HG03521 (cell line): Measurements from ENCODE around the gene GLCCI1.
"Not testable (repeated sequence)": the region's sequence is repeated elsewhere in the genome, so short reads cannot be mapped to it uniquely, and the experiment has no call there.

Source experiments
- ATAC-seq: cut with Tn5 transposase; IDR thresholded peaks from one replicate; pipeline ENCODE4 v1.9.1; 2021; ENCODE audit warnings: mild to moderate bottlenecking, moderate library complexity; ENCODE audit not compliant: unreplicated experiment

Gene GLCCI1

DNA sequence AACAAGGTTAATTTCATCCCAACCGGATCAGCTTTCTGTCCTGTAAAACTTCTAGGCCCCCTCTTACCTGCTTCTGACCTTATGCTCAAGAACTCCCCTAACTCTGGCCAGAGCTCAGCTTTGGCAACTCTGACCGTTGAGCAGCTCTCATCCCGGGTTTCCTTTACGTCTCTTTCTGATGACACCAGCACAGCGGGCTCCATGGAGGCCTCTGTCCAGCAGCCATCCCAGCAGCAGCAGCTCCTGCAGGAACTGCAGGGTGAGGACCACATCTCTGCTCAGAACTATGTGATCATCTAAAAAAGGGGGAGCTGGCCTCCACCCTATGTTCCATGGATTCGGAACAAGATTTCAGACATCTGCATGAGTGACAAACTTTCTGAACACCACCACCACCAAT is 117.6 kb downstream of the GLCCI1 start:
- ATAC-seq = no peak

DNA sequence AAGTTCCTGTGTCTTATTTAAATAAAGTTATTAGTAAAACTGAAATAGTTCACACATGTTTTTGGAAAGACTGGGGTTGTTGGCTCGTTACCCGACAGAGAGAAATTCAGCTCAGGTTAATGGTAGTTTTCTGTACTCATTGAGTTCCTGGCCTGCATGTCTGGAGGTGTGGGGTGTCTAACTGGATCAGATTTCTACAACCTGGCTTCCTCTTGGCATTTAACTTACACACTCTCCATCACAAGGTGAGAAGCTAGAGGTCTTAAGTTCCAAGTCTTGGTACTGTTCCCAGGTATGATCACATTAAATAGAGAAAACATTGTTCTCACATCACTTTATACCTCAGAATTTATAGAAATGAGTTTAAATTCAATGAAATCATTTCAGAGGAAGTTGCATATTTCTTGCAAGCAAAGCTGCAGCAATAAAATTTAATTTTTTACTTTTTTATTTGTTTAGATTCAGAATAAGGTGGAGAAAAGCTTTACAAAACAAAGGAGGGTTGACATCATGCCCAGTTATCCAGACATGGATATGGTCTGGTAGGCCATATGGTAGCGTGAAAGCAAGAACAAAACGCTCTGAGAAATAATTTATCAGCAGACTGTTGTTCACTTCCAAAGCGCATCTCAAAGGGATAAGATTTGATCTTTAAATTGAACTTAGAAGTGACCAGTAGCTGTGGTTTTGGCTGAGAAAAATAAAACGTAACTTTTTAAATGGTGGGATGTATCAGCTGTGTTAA is 120.6 kb downstream of the GLCCI1 start:
- no peak for ATAC-seq

DNA sequence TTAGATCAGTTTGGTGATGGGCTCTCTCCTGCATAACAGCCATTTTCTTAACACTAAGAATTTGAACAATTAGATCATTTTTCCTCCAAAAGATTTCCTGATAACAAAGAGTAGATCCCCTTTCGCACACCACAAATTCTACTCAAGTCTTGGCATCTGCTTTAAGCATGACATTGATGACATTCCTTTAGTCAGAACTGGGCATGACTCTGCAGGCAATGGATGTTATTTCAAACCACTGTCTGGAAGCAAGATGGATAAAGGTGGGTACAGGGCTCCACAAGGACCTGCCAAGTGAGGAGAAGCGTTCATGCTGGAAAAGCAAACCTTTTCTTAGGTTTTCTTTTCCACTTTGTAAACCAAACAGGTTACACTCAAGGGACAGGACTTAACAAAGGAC is 123.5 kb downstream of the GLCCI1 start:
- ATAC-seq = no peak

DNA sequence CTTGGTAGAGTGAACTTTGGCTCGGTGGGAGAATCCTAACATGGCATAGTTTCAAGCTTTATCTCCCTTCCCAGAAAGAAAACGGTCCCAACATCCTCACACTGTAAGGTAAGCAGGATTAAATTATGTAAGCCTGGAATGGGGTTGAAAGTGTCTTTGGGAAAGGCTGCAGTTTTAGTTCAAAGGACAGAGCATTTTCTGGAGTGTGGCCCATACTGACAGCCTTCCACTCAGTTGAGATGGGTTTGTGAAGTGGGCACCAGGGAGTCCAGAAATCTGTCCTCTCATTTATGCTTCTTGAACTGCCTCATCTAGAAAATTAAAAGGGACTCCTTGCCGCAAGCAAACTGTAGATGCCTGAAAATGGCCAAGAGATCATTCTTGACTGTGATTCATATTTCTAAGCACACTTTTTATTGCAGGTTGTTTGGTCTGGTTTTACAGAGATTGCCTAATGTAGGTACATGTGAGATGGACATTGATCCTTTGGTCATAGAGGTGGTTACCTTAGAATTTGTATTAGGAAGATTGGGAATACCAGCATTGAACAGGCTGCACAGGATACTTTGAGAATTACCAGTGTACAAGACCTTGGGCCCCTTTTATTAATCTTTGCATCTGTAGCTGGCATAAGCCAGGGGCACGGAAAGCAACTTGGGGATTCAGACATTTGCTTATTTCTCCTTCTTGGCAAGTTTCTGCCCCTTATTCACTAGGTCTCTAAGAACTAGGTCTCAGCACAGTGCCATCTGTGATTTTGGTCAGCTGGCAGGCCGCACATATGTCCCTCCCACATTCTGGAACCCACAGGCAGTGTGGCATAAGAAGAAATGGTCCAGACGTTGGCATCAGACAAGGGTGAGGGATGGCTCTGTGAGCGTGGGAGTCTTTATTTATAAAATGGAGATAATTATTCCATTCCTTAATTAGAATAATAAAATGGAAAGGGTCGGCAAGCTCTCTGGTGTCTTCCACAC is 125.9 kb downstream of the GLCCI1 start:
- ATAC-seq = no peak

DNA sequence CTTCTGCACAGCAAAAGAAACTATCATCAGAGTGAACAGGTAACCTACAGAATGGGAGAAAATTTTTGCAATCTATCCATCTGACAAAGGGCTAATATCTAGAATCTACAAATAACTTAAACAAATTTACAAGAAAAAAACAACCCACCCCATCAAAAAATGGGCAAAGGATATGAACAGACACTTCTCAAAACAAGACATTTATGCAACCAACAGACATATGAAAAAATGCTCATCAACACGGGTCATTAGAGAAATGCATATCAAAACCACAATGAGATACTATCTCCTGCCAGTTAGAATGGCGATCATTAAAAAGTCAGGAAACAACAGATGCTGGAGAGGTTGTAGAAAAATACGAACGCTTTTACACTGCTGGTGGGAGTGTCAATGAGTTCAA is 132.7 kb downstream of the GLCCI1 start:
- ATAC-seq = not testable (repeated sequence)

DNA sequence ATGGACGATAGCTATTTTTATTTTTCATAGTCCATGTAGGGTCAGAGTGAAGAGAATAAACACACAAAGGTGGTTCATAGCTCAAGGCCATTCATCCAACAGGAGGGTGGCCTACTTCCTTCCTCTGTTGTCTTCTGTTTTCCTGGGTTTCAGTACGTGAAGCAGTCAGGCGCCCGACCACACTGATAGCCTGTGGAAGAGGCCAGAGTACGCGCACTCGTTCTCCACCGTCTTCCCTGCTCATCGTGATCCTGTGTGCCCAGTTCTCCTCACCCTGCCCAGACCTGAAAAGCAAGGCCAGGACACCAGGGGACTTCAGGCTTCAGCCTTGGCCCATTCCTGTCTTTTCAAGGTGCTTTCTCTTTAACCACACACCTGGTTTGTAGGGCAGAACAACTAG is 134.7 kb downstream of the GLCCI1 start:
- ATAC-seq = no peak

DNA sequence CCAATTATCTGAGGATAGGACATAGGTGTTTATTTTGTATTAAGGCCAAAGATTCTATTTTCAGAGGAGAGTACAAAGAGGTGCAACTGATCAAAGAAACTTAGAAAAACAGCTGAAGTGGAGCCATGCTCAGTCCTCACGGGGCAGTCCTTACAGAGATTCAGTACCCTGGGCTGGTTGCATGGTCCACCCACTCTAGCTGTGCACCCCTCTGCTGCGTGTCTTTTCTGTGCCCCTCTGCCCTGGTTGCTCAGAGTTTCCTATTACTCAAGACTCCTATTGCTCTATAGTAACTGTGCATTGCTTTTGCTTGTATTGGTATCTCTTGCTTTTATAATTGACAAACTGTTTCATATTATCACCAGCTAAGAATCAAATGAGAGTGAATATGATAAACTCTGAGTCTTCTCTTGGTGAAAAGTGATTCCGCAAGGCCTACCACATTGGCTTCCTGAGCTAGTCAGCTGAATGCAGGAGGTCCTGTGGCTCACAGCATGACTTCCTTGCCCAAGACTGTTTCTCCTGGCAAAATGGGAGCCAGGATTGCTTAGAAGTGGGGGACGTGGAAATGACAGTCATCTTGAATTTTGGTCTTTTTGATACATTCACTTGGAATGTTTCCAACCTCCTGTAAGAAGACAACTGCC is 137.0 kb downstream of the GLCCI1 start:
- no peak for ATAC-seq

DNA sequence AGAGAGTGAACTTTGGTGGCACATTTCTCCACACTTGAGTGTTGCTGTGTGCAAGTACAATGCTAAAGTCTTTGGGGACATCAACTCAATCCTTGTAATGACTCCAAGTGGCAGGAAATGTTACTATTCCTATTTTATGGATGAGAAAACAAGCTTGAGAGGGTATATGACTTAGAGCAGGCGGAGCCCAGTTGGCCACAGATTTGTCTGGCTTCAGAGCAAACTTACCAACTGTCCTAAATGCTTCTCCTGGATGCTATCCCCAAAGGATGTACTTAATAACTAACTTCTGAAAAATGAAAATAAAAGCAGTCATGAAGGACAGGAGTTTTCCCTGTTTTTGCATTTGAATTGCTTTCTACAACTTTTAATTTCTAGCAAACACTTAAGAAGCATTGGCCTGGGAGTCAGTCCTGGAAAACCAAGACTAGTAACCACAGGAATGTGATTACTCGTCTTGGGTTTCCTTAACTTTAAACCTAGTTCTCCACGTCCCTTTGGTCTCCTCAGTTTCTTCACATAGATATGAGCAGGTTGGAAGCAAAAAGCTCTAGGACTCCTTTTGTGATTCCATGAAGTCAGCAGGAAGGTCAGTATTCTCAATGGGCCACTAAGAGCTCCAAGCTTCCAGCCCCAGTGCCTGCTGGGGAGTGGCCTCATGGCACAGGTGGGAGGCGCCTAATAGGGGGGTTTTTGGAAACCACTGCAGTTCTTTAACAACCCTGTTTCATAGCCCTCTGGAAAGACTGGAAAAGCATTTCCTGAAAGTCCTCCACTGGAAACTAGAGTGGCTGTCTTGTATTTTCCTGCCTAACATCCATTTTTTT is 140.8 kb downstream of the GLCCI1 start:
- no peak for ATAC-seq

DNA sequence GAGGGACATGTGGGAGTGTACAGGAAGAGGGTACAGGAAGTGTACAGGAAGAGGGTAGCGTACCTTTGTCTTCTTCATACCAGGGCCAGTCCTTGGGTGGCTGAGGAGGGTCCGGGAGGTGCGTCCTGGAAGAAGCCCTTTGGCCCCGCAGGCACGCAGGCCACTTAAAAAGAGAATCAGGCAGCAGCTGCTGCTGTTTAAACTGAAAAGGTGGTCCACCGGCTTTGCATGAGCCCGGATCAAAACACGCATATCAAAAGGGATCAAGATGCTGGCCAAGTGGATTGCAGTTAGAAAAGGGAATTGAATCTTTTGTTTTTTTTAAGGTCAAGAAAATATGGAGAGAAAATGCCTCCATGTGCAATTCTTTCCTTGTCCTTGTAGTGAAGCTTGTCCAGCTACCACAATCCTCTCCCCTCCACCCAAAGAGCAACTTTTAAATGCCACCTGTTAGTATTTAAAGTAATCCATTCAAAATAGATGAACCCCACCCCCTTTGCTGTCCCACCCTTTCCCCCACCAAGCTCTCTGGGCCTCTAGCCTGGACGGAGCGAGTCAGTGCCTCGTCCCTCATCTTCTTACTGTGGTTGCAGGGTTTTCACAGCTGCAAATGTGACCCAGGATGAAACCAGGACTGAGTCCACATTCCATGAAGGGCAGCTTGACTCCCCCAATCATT is 142.8 kb downstream of the GLCCI1 start:
- no peak for ATAC-seq

DNA sequence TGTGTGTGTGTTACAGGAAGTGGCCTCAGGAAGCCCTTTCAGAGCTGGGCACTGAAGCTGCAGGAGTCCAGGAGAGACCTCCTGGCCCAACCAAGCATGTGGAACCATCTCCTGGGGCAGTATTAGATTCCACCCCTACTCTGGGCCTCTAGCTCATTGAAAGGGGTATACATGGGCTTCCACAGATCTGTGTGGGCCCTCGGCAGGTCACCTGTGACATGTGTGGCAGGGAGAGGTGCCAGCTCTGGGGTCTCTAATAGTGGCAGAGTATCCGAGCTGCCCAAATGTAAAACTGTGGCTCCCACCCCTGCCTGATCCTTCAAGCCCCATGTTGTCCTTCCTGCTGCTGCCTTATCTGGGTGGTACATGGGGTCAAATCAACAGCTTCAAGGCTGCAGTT is 144.1 kb downstream of the GLCCI1 start:
- ATAC-seq = no peak

DNA sequence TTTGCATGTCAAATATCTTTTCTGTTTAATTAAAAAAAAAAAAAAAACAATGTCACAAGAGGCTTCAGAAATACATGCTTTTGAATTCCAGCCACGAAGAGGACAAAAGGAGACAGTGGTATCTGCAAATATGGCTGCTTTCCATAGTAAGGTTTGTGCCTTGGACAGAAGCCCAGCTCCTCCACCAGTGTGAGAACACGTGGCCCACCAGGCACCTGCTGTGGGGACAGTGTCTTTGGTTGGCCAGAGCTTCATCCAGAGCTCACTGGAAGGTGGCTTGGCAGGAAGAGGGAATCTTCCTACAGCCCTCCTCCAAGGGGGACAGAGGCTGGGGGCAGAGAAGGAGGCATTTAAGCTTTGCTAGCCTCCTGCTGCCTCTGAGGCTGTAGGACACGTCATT is 144.6 kb downstream of the GLCCI1 start:
- ATAC-seq = no peak

DNA sequence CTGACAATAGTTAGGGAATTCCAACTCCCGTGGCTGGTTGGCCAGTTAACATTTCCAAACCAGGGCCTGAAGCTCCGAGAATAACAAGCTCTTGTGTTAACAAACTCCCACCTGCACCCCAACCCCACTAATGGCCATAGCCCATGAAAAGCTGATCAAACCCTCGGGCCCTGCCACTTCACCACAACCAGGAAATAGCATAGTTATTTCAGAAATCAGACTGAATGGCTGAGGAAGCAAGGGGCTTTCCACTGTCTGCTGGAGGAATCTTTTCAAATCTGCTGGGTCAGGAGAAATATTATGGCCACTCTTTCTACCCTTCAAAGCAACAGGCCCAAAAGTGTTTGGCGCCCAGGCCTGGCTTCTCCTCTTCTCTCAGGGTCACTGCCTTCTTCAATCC is 145.6 kb downstream of the GLCCI1 start:
- ATAC-seq = no peak

DNA sequence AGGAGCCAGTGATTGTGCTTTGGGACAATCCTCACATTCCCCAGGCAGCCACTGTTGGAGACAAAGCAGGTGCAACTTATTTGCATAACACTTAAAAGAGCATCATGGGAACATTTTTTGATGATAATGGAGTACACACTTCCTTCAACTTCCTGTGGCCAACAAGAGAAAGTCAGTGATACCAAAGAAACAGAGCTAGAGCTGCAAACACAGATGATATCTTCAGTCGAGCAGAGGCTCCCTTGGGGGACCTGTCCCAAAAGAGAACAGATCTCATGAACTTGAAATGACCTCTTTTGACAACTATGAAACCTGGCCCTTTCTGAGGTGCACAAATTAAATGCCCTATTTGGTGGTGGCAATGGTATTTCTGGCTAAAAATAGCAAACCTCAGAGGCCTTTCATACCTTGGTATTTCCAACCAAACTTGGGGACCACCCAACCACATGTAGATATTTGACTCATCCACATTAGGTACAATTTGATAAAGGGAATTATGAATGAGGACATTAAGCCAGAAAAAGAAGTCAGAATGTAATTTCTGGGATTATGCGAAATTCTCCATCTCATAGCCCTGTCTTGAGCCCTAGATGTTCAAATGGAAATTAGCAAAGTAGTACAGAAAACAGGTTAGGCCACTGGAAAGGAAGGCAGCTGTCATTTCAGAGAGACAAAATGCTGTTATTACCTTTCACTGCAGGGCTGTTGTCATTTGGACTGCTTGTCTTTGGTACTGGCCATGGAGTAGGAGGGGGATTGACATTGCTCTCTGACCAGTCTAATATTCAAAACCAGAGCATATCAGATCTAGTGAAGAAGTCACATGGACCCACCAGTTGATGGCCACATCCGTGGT is 147.2 kb downstream of the GLCCI1 start:
- peak; percentile 83 for ATAC-seq

DNA sequence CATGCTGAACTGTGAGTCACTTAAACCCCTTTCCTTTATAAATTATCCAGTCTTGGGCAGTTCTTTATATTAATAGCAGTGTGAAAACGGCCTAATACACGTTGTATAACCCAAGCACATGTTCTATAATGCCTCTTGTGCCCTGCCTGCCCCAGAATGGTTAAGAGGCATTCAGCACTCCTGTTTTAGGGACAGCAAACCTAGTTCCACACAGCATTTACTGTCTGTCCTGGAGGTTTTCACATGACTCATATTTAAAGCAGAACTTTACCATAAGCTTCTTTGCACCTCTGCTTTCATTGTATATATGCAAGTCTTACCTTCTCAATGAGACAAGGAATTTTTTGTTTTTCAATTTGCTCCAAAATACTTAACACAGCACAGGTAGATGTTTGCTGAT is 148.6 kb downstream of the GLCCI1 start:
- no peak for ATAC-seq

DNA sequence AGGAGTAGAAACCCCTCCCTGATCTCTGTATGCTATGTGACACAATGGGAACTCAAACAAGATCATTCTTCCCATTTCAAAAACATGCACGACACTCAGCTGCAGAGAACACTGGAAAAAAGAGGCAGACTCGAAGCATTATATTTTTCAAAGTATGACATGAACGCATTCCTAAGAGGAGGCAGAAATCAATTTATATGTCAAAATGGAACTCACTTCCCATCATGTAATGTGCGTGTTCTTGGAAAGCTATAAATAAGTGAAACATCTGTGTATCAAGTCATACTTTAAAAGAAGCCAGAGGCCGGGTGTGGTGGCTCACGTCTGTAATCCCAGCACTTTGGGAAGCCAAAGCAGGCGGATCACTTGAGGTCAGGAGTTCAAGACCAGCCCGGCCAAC is 150.7 kb downstream of the GLCCI1 start:
- ATAC-seq = no peak

DNA sequence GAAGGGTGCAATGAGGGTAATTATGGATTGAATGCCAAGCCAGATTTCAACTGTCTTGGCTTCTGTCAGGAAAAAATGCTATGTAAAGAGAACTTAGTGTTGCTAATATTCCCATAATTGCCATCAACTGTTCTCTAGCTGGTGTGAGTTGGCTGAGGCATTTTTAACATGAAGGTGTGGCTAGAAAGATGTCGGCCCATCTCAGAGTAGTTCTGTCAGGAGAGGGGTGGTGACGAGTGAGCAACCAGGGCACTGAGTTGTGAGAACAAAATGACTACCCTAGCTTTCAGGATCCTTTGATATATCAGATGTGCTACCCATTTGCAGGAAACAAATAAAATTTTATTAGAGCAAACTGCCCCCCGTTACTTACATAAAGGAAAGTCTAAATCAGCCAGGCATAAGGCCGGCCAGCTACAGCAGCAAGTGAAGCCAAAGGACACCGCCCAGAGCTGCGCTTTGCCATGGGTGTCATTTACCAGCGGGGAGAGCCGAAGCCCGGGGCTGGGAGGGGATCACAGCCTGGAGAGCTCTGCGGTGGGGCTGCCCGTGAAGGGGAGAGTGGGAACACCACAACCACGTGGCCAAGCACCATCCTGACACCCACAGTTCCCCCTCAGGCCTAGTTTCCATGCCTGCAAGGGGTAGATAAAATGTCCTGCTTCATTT is 151.9 kb downstream of the GLCCI1 start:
- no peak for ATAC-seq

DNA sequence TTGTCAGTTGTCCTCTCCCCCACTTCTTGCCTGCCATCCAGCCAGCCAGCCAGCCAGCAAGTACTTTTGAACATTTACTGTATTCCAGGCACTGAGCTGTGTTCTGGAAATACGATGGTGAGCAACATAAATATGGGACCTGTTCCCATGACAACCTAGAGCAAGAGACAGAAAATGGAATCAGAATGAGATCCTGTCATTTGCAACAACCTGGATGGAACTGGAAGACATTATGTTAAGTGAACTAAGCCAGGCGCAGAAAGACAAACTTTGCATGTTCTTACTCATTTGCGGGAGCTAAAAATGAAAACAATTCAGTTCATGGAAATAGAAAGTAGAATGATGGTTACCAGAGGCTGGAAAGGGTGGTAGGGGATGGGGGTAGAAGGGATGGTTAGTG is 152.6 kb downstream of the GLCCI1 start:
- no peak for ATAC-seq

DNA sequence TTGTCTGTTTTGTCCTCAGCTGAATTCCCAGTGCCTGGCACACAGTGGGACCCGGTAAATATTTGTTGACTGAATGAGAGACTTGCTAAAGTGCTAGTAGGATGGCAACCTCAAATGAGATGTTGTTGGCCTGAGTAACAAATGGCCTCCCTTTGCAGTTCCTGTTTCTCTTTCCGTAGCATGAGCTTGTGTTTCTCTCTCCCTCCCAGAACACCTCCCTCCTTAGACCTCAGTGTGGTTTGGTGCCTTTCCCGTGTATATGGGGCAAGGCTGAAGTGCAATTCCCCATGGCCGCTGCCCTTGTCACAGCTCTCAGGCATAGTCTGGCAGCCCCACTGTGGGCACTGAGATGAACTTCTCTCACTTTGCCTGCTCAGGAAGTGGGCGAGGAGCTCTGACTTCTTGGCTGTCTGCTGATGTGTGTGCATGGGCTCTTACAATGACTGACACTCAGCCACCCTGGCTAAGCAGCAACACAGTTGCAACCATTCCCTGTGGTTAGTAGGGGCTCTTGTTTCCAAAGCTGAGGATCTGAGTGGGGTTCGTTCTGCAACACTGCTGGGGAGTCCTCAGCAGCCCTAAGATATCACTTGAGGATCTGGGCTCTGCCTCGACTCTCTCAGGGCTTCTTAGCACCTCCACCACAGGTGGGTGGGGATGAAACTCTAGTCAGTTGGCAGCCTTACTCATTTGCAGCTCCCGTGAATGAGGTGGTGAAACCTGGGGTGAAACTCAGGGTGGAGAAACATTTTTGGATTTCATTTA is 157.3 kb downstream of the GLCCI1 start:
- peak; percentile 69 for ATAC-seq
